HG03460 (cell line): ENCODE measurements around the gene POU2F2.

ENCODE experiments used
- ATAC-seq: cut with Tn5 transposase; IDR thresholded peaks from one replicate; pipeline ENCODE4 v1.9.1; 2021; ENCODE audit not compliant: unreplicated experiment

POU2F2 gene

GRCh38 chr19:42086188-42086736, 46.0 kb downstream of the POU2F2 start:
- no peak for ATAC-seq

GRCh38 chr19:42083537-42083936, 48.7 kb downstream of the POU2F2 start:
- ATAC-seq, result no peak

DNA sequence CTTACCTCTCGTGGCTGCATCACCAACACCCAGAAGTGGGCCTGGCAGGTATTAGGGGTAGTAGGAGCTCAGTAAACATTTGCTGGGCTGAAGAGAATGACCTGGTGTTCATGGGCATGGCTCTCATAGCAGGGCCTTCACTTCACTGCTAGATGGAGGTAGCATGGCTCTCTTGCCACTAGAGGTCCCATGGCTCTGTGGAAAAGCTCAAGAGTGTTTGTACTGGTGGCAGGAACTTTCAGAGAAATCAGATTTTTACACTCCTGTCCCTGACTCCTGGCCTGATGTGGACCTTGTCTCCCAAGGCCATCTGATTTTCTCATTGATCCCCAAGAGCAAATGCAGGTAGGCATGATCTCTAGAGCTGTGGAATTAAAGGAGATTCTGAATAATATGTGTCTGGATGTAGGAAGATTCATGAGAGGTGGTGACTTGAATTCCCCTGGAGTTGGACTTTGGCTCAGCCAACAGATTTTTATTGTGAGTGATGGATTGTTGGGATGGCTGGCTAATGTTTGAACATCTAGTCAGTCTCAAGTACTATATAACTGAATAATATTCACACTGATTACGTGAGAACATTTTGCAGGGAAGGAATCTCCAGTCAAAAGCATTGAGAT, 50.6 kb downstream of the POU2F2 start:
- no peak for ATAC-seq

GRCh38 chr19:42080764-42081375, 51.4 kb downstream of the POU2F2 start:
- ATAC-seq, result no peak

GRCh38 chr19:42079886-42080763, 52.1 kb downstream of the POU2F2 start:
- ATAC-seq, result no peak

DNA sequence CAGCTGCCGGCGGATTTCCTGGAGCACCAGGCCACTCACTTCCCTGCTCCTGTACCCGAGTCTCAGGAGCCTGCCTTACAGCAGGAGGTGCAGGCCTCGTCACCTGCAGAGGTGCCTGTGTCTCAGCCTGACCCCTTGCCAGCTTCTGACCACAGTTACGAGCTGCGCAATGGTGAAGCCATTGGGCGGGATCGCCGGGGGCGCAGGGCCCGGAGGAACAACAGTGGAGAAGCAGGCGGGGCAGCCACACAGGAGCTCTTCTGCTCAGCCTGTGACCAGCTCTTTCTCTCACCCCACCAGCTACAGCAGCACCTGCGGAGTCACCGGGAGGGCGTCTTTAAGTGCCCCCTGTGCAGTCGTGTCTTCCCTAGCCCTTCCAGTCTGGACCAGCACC, 53.0 kb downstream of the POU2F2 start:
- ATAC-seq, result no peak

DNA sequence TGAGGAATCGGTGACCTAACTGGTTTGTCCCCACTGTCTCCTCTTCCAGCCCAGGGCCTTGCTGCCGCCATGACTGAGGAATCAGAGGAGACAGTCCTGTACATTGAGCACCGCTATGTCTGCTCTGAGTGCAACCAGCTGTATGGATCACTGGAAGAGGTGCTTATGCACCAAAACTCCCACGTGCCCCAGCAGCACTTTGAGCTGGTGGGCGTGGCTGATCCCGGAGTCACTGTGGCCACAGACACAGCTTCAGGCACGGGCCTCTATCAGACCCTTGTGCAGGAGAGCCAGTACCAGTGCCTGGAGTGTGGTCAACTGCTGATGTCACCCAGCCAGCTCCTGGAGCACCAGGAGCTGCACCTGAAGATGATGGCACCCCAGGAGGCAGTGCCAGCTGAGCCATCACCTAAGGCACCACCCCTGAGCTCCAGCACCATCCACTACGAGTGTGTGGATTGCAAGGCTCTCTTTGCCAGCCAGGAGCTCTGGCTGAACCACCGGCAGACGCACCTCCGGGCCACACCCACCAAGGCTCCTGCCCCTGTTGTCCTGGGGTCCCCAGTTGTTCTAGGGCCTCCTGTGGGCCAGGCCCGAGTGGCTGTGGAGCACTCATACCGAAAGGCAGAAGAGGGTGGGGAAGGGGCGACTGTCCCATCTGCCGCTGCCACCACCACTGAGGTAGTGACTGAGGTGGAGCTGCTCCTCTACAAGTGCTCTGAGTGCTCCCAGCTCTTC, 53.5 kb downstream of the POU2F2 start:
- ATAC-seq, result no peak

- ATAC-seq, result no peak
Observed at GRCh38 chr19:42078058-42078457, 54.2 kb downstream of the POU2F2 start.

DNA sequence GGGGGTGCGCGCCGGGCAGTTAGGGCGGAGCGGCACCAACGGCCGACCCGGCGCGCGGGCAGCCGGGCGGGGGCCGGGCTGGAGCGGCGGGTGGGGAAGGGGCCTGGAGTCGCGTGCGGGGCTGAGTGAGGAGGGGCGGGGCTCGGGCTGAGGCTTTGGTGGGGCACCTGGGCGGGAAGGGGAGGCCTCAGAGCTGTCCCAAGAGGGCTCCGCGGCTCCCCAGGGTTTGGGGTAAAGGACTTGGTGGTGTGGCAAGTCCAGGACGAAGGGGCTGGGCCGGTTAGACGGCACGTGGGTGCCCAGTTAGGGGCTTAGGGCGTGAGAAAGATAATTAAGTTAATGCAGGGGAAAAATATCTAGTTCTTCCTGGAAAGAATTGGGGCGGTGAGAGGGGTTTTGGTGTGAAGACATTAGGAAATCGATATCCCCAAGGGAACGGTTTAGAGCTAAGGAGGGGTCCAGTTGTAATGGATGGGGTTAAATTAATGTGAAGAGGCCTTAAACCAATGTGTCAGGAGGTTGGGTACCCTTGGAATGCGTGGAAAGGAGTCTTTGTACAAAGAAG, 55.8 kb downstream of the POU2F2 start:
- ATAC-seq, result no peak

- peak; percentile 91 for ATAC-seq
Observed at GRCh38 chr19:42075616-42076379, 56.4 kb downstream of the POU2F2 start, which contains the start of gene ZNF574. TSS of gene ZNF574 (plus strand) at chr19:42076166. CDS start at chr19:42078607, 2,441 bp downstream.

DNA sequence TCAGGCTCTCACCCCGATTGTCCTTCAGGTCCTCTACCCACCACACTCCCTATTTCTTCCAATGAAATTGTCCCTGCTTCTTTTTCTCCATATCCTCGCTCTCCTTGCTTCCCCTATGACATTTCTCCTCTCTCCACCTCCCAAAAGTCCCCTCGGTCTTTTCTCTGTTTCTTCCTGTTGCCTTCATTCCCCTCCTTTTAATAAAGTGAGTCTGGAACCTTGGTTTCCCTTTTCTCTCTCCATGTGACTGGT, 57.0 kb downstream of the POU2F2 start:
- no peak for ATAC-seq

DNA sequence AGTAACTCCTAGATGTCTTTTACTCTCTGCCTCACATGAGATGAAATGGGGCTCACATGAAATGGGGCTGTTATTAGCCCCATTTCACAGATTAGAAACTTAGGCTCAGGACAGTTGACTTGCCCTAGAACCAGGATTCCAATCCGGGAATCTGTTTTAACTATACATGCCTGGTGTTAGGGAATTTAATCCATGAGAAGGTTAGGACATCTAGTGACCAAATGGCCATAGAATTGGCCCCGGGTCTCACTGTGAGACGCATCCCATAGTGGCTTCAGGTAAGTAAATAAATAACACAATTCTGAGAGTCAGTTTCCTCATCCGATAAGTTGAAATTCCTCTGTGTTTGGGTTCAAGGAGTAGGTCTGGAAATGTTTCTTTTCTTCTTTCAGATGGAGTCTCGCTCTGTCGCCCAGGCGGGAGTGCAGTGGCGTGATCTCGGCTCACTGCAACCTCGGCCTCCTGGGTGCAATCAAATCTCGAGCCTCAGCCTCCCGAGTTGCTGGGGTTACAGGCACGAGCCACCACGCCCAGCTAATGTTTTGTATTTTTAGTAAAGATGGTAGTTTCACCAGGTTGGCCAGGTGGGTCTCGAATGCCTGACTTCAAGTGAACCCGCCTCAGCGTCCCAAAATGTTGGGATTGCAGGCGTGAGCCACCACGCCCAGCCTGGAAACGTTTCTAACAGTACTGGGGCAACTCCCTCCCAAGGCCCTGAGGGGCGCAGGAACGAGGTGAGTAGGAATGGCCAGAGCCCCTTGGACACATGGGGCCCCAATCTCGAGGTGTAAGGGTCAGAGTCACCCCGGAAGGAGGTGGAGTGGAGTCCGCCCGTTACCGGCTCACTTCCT, 57.5 kb downstream of the POU2F2 start:
- no peak for ATAC-seq

- no peak for ATAC-seq
Observed at GRCh38 chr19:42071247-42071646, 61.0 kb downstream of the POU2F2 start.

DNA sequence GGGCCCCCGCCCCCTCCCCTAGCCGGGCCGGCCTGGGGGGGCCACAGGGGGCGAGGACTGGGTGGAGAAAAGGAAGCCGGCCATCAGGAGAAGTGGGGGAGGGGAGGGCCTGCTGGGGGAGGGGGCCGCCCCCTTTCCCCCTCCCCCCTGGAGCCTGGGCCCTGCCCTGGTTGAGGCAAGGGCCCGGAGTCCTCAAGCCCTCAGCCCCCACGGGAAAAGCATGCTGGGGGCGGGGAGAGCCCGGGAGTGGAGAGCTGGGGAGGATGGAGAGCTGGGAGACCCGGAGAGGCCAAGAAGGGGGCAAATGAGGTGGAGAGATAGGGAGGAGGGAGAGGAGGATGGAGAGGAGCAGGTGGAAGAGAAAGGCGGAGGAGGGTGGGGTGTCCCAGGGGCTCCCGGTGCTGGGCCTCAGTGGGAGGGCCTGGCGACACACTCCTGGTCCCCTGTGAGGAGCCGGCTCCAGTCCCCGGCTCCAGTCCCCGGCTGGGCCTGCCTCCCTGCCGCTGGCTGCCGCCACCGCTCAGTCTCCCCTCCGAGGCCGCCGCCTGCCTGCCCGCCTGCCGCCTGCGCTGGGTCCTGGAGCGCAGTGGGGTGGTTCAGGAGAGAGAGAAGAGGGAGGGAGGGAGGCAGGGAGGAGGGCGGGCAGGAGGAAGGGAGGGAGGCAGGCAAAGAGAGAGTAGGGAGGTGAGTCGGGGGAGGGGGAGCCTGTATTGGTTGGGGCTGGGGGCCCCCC, 62.5 kb downstream of the POU2F2 start, which contains the start of gene GRIK5:
Gene GRIK5, minus strand, starts transcription at position 588 of the 733 bp plus-strand sequence. CDS start 4,436 bp downstream, outside the sequence.
- no peak for ATAC-seq

DNA sequence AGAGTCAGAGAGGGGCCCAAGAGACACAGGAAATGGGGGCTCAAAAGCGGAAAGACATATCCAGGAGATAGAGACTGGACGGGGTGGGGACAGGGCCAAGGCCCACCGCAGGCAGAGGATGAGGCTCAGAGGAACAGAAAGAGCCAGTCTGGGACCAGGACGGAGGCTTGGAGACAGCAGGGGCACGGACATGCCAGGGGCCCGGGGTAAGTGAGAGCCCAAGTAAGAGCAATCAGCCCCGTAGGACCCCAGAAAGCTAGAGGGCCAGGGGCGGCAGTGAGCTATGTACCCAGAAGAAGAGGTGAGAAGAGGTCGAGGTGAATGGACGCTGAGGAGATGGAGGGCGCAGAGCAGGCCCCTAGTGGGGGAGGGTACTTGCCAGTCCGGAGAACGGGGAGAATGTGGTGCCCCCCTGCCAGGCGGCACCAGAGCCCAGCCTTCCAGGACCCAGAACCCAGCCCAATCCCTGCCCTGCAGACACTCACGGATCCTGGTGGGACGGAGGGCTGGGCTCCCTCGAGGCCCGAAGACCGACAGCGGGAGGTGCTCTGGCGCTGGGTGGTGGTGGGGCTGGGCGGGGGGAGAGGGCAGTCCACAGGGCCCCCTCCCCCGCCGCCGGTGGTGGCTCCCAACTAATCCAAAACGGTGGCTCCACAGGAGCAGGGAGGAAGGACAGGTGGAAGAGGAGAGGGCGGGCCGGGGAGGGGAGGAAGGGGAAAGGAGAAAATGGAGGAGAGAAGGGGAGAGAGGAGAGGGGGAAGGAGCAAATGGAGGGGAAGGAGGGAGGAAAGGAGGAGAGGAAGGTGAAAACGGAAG, 63.3 kb downstream of the POU2F2 start:
- no peak for ATAC-seq

DNA sequence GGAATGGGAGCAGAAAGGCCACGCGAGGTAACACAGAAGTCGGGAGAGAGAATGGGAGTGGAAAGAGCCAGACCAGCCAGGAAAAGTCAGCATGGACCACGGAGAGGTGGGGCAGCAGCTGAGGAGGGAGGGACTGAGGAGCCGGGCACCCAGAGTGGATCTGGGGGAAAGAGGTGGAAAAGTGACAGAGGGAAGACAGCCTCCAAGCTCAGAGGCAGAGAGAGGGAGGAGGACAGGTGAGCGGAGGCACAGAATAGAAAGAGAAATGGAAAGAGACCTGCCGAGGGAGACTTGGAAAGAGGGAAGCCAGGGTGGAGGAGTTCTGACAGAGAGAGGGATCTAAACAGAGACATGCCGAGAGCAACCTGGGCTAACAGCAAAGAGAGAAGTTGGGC, 63.9 kb downstream of the POU2F2 start:
- ATAC-seq, result no peak

DNA sequence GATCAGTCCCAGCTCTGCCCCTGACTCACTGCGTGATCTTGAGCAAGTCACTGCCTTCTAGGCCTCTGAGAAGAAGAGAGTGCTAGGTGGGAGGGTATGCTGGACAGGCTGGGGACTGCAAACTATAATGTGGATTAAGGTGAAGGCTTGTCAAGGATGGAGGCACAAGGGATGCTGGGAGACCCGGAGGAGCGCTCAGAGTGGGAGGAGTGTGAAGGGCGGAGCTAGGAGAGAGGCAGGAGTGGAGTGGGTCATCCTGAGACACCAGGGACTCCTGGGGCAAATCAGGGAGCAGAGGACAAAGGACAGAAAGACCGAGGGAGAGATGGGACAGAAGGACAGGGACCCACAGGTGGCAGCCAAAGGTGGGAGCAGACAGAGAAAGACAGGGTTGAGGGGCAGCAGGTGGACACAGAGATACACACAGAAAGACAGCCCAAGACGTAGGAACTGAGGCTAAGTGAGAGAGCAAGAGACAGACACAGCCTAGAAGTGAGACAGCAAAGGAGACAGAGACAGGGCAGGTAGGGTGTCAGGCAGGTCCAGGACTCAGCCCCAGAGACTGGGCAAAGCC, 64.8 kb downstream of the POU2F2 start:
- no peak for ATAC-seq
